NCI-H82 (cell line): ENCODE data around the gene PNPLA2.
A peak's percentile ranks its signal among the peaks of the same experiment; 100 is the strongest.

ENCODE experiments used
- DNase-seq: peaks from one replicate; lab custom pipeline; 2025; lab: John Stamatoyannopoulos, UW

The PNPLA2 gene

DNA sequence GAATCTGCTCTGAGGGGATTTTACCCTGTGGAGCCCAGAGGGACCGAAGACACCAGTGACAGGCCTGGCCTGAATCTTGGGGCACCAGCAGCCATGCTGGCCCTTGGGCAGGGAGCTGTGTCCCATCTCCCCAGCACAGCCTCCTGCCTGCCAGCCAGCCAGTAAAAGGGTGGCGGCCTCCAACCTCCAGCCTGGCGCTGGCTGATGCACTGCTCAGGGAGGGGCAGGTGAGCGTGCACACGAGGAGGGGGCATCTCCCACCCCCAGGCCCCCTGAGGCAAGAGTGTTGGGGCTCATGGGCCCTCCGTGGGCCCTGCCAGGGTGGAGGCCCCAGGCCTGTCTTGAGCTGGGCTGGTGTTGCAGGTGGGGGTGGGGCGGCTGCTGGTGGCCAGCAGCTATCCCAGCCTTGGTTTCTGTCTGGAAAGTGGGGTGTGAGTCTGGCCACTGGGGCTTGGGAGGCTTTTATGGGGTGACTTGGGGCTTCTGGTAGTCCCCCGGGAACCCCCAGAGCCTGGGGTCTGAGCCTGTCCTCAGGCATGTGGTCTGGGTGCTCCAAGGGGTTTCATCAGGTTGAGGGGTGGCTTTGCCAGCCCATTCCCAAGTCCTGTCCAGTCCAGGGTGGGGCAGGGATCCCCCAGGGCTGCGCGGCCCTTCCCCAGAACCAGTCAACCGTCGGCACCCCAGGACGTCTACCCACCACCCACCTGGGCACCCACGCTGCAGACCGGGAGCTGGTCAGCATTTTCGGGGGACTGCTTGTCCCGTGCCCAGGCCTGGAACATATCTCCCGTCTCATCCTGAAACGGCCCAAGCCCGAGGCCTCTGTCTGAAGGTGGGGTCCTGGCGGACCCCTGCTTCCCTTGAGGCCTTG is 41.8 kb downstream of the PNPLA2 start:
- no peak for DNase-seq

DNA sequence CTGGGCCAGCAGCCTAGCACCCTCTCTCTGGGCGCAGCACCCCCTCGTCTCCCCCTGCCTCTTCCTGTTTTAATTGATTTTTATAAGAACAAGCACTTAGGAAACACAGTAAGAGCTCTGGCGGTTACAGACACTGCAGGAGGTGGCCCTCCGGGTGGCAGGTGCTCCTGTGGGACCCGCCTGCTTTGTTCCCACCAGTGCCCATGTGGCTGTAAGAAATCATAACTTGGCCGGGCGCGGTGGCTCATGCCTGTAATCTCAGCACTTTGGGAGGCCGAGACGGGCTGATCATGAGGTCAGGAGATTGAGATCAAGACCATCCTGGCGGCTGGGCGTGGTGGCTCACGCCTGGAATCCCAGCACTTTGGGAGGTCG is 42.4 kb downstream of the PNPLA2 start:
- no peak for DNase-seq

DNA sequence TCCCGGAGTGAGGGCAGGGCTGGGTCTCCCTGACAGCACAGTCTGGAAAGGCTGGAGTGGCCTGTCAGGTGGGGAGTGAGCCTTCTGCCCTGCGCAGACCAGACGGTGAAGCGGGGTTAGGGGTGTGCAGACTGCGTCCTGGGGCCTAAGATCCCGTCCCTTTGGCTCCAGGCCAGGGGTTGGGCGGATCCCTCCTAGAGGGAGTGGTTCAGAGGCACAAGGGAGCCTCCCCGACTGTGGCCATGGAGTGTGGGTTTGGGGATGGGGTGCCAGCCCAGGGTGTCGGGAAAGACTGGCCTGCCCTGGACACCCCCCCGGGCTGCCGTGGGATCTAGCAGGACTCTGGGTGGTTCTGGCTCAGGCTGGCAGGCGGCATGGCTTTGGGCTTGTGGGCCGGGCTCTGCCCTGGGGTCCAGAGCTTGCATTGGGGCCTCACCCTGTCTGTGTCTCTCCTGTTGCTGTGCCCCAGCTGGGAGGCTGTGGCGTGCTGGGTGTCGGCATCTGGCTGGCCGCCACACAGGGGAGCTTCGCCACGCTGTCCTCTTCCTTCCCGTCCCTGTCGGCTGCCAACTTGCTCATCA is 43.5 kb downstream of the PNPLA2 start:
- peak; percentile 86 for DNase-seq

DNA sequence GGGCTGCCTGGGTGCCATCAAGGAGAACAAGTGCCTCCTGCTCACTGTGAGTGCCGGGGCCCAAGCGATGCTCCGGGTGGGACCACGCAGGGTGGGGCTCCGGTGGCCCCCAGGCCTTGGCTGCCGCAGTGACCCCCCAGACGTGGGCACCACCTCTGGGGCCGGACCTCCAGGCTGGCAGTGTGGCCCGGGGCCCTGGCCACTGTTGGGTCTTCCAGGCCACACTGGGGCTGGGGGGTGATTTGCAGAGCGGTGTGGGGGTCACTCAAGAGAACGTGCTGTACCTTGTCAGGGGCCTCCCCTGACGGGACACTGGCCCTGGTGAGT is 43.9 kb downstream of the PNPLA2 start:
- no peak for DNase-seq

DNA sequence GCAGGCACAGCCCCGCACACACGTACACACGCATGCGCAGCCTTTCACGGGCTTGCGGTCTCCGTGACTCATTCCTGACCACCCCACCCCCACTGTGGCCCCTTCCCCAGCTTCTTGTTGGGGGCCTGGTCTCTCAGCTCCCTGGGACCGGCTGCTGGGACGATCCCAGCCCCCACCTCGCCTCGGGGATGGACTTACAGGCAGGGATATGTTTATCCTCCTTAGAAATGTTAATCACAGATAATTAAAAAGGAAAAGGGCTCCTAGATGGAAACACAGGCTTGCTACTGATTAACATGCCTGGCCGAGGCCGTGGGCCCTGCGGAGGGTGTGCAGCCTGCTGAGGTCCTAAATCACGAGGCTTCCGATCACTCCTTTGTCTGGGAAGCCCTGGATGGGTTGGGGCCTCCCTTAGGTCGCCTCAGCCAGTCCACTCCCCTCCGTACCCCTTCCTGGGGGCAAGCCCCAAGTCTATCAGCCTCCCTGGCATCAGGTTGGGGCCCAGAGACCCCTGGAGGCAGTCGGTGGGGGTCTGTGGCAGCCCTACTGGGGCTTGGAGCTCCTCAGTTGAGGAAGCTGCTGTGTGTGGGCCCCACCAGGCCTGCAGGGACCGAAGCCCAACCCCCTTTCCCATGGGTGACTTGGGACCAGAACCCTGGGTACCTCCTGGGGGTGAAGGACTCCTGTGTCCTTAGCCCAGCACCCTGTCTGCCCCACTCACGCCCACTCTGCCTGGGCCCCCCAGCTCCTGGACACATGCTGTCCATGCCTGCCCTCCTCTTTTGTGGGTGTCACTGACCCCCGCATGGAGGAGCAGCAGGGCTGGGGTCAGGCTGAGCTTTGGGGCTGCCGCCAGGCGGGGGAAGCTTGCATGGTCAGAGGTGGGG is 44.6 kb downstream of the PNPLA2 start:
- peak; percentile 64 for DNase-seq

DNA sequence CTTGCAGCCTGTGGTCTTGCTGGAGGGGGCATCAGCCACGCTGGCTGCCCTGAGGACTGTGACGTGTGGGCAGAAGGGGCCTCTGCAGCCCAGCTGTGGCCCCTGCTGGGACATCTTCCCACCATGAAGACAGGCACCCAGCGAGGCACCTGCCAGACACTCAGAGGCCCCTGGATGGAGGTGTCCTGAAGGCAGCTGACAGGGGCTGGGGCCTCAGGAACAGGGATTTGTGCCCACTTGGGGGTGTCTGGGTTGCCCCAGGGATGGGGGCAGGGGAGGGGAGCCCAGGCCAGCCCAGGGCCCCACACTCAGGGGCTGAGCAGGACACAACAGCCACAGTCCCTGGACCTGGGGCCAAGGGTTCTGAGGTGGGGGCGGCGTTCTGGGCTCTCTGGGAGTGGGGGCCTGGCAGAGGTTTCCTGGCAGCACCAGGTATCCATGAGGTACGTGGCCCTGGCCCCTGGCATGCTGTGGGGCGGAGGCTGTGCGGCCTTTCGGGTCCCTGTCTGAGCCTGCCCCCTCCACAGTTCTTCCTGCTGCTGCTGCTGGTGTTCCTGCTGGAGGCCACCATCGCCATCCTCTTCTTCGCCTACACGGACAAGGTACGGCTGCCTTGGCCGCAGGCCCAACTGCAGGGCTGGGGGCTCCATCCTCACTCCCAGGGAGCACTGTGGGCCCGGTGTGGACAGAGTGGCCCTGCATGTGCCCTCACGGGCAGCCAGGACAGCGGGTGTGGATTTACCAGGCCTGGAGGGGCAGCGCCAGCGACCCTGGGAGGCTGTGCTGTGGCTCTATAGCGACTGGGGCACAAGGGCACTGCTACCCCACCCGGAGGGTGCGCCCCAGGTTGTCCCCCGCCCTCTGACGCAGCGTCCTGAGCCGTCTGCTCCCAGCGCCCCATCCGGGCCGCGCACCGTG is 45.5 kb downstream of the PNPLA2 start:
- DNase-seq, result no peak

DNA sequence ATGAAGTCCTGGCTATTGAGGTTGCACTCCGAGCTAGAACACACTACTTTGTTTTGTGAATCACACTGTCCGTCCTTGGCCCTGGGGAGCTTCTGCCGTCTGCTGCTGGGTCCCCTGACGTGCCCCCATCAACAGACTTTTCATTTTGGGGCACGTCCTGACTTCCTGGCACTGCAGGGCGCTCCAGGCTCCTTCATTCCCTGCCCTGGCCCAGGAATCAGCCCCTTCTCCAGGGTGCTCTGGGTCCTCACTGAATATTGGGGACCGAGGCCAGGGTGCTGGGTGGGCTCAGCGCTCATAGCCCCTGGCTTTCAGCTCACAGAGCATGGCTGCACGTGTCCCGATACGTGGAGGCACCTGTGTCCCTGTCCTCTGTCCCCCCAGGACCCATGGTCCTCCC is 46.2 kb downstream of the PNPLA2 start:
- DNase-seq, result no peak

DNA sequence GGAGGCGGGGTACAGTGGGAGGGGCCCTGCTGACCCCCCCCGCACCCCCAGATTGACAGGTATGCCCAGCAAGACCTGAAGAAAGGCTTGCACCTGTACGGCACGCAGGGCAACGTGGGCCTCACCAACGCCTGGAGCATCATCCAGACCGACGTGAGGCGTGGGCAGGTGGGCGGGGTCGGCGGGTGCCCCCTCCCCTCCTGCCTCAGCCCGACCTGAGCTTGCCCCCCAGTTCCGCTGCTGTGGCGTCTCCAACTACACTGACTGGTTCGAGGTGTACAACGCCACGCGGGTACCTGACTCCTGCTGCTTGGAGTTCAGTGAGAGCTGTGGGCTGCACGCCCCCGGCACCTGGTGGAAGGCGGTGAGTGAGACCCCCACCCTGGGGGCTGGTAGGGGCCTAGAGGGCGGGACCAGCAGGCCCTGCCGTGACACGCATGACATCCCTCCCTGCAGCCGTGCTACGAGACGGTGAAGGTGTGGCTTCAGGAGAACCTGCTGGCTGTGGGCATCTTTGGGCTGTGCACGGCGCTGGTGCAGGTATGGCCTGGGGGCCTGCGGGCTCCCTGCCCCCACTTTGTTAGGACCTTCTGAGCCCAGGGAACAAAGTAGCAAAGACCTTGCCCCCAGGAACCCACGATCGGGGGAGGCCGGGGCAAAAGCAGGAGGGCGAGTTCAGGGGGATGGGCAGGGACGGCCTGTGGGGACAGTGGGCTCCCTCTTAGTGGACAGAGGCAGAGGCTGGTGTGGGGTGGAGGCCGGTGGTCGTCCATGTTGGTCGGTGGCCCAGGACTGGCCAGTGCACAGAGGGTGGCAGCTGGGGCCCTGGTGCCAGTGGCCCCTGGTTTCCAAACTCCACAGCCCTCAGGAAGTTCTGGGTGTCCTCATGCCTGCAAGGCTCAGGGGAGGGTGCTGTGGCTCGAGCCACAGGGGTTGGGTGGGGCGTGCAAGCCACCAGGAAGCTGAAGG is 47.0 kb downstream of the PNPLA2 start:
- no peak for DNase-seq

DNA sequence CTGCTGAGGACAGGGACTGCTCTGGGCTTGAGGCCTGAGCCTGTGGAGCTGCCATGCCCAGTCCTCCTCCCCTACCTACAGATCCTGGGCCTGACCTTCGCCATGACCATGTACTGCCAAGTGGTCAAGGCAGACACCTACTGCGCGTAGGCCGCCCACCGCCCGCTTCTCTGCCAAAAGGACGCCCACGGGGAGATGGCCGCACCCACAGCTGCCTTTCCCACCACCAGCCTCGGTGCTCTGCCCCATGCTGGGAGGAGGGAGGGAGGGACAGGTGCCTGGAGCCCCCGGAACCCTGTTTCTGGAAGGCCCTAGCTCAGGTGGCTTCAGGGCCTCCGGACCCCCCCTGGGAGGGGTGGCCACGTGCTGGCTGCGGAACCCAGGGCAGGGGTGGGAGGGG is 47.8 kb downstream of the PNPLA2 start:
- DNase-seq, result no peak

DNA sequence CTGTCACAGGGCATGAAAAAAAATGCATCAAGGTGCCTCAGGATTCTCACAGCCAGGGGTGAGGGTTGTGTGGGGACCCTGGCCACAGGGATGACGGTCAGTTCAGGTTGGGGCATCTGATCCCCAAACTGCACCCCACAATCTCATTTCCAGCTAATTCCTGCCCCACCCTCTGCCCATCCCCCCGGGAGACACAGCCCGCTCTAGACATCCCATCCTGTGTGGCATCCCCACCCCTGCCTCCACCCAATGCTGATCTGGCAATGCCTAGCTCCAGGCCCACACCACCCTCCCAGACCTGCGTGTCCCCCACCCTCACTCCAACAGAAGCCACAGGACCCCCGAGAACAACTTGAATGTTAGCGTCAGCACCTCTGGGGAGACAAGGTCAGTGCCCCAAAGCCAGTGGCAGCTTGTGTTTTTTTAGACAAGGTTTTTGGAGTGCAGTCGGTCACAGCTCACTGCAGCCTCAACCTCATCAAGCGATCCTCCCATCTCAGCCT is 49.2 kb downstream of the PNPLA2 start:
- DNase-seq, result no peak

DNA sequence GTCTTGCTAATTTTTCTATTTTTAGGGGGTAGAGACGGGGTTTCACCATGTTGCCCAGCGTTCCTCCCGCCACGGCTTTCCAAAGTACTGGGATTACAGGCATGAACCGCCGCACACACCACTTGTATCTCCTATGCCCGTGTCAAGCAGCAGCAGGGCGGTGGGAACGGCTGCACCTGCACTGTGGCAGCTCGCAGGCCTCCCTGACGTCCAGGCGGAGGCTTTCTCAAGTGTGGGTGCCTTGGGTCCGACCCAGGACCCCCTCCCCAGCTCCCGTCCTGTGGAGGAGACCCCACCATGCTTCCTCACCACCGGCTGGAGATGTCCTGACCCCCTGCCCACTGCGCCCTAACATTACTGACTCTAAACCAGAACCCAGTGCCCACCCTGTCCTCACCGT is 49.7 kb downstream of the PNPLA2 start:
- DNase-seq, result no peak

DNA sequence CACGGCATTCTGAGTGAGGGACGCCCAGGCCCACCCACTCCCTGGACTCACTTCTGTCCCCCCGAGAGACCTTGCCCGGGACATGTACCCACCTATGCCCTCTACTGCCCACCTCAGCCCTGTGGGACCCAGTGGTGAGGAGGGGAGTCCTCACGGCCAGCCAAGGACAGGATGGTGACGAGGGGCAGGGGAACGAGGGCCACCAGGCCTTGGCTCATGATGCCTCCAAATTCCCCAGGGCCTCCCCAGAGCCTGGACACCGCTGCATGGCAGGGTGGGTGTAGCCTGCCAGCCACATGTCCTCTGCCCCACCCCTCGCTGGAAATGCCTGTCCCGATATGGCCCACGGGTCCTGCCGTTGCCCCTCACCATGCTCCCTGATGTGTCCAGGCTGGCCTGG is 50.1 kb downstream of the PNPLA2 start:
- no peak for DNase-seq

DNA sequence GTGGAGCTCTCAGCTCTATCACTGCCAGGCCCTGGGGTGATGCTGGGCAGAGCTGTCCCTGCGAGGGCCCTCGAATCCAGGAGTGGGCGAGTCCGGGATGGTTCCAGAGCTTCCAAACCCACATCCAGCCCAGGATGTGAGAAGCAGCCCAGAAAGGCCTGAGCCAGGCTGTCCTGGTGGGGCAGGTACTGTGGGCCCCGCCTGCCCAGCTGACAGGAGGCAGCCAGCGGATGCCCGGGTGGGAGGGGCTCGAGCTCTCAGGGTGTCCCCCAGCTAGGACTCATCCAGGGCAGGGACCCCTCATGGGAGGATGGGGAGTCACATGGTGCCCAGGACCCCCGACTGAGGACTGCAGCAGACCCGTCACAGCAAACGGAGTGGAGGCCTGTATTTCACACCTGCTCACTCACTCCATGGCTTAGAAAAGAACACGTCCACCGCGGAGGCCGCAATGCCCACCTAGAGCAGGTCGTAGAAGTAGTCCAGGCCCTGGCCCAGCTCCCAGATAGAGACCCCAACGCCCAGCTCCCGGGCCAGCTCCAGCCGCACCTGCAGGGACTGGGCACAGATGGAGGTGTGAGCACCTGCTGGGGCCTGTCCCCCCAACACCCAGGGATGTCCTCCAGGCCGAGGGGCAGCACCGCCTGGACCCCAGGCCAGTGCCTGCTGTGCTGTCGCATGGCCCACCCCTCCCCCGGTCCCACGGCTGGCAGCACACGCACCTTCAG is 50.8 kb downstream of the PNPLA2 start:
- no peak for DNase-seq

DNA sequence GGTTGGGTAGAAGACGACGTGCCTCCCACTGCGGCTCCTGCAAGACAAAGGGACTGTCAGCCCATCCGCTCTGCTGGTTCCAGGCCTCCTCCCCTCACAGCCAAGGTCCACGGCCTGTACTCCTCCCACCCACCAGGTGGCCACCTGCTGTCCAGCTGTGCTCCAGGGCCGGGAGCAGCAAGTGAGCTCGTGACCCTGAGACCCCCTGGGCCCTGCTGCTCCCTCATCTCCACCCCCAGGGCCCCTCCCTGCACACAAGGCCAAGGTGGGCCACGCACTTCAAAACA is 51.4 kb downstream of the PNPLA2 start:
- DNase-seq, result no peak

DNA sequence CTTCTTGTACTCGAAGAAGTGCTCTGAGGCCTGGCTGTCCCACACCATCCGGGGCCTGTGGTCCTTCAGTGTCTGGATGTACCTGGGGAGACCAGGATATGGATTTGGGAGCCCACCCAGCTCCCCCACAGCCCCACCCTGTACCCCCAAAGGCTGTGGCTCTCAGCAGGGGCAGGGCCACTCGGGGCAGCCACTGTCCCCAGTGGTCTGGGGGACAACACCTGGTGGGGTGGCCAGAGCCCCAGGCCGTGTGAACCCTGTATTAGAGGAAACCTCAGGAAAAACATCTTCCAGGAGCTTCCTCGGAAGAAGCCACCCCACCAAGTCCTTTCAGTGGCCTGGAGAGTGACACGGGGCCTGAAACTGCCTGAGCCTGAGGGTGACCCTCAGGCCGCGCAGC is 51.7 kb downstream of the PNPLA2 start:
- no peak for DNase-seq

DNA sequence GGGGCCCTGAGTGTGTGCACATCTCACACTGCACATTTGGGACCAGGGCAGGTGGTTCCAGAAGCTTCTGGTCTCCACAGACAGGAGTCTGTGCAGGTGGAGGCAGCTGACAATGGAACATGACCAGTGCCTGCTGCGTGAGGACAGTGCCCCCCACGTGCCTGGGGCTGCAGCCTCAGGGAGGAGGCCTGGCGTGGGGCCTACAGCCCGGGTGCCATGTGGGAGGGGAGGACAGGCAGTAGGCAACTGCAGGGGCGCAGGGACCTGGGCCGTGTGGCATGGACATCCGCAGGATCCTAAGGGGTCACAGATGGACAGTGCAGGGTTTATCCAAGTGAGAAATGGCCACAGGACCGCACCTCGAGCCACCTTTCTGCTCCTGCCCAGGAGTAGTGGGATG is 52.8 kb downstream of the PNPLA2 start:
- DNase-seq, result no peak

DNA sequence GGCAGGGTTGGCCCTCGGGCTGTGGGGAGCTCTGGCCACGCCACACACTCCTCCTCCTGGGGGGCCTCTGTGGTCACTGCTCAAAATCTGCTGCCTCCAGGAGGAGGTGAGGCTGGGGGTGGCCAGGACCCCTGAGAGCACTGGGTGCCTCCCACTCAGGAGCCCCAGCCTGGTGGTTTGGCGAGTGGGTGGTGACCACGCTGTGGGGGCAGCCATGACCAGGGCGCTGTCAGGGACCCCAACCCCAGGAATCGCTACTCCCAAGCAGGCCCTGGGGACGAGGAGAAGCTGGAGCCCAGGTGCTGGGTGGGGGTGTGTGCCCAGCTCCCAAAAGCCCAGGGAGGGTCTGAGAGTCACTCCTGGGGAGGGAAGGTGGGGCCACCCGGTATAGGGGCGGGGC is 54.1 kb downstream of the PNPLA2 start:
- DNase-seq, result no peak

DNA sequence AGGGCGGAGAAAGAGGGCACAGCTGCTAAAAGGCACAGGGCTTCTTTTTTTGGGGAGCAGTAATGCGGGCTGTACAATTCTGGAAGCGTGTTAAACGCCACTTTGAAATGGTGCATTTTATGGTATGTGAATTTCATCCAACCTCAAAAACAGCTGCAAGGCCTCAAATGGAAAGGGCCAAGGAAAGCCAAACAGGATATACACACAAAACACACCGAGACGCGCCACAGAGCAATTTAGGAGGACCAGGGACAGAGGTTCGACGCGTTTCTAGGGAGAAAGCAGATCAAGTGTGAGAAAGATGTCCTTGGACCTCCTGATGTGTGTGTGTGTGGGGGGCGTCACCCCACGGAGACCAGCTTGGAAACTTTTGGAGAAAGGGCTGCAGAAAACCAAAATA is 55.0 kb downstream of the PNPLA2 start:
- no peak for DNase-seq
